Activated CD8-positive, alpha-beta memory T cell treated with anti-CD3 and anti-CD28 coated beads for 24 hours (primary cell): Measurements from ENCODE around the gene SLC9A1.
A peak's percentile ranks its signal among the peaks of the same experiment; 100 is the strongest.
"Not testable (repeated sequence)": the region's sequence is repeated elsewhere in the genome, so short reads cannot be mapped to it uniquely, and the experiment has no call there.

Experiments
- DNase-seq: peaks from one replicate; pipeline ENCODE4 v3.0.0-alpha.2; 2020

SLC9A1 gene

GRCh38 chr1:27130798-27131197 is 24.1 kb downstream of the SLC9A1 start:
- no peak for DNase-seq

- no peak for DNase-seq
Measured at GRCh38 chr1:27129225-27129624, 25.7 kb downstream of the SLC9A1 start.

GRCh38 chr1:27127419-27127818 is 27.5 kb downstream of the SLC9A1 start:
- DNase-seq, result no peak

- no peak for DNase-seq
Measured at GRCh38 chr1:27126391-27126790, 28.5 kb downstream of the SLC9A1 start.

- not testable (repeated sequence) for DNase-seq
Measured at GRCh38 chr1:27125125-27125524, 29.8 kb downstream of the SLC9A1 start.

GRCh38 chr1:27124405-27124804 is 30.5 kb downstream of the SLC9A1 start:
- DNase-seq, result no peak

- no peak for DNase-seq
Measured at GRCh38 chr1:27122652-27123051, 32.3 kb downstream of the SLC9A1 start.

GRCh38 chr1:27120854-27121253 is 34.1 kb downstream of the SLC9A1 start:
- DNase-seq, result no peak

- no peak for DNase-seq
Measured at GRCh38 chr1:27118440-27118689, 36.6 kb downstream of the SLC9A1 start.

GRCh38 chr1:27117733-27118439 is 37.0 kb downstream of the SLC9A1 start:
- no peak for DNase-seq

- no peak for DNase-seq
Measured at GRCh38 chr1:27116697-27117096, 38.2 kb downstream of the SLC9A1 start.

- no peak for DNase-seq
Measured at GRCh38 chr1:27116232-27116631, 38.7 kb downstream of the SLC9A1 start.

- no peak for DNase-seq
Measured at GRCh38 chr1:27114546-27114945, 40.4 kb downstream of the SLC9A1 start.

GRCh38 chr1:27113861-27114260 is 41.1 kb downstream of the SLC9A1 start:
- DNase-seq, result no peak

GRCh38 chr1:27111626-27112573 is 43.0 kb downstream of the SLC9A1 start:
- DNase-seq, result peak; percentile 83

- DNase-seq, result no peak
Measured at GRCh38 chr1:27109103-27109822, 45.7 kb downstream of the SLC9A1 start.

- no peak for DNase-seq
Measured at GRCh38 chr1:27108588-27108987, 46.3 kb downstream of the SLC9A1 start.

GRCh38 chr1:27106561-27107323 is 48.2 kb downstream of the SLC9A1 start:
- no peak for DNase-seq

- no peak for DNase-seq
Measured at GRCh38 chr1:27105018-27105417, 49.9 kb downstream of the SLC9A1 start.

GRCh38 chr1:27103498-27103897 is 51.4 kb downstream of the SLC9A1 start:
- no peak for DNase-seq

- DNase-seq, result peak; percentile 97
Measured at GRCh38 chr1:27102707-27103468, 52.0 kb downstream of the SLC9A1 start.

GRCh38 chr1:27102134-27102706 is 52.7 kb downstream of the SLC9A1 start:
- no peak for DNase-seq
